Measurements from ENCODE around the gene SIK3.

GRCh38 chr11:117107701-117108590 lies 9.7 kb upstream of the SIK3 start:
- TF ChIP-seq CTCF (IDR thresholded peaks at IDR 0.05; ENCODE audit: borderline replicate concordance, extremely low read depth, low read length, poor library complexity, severe bottlenecking) (no peak), EZH2 (IDR thresholded peaks at IDR 0.05; ENCODE audit: borderline replicate concordance, low read depth, low read length, severe bottlenecking) (no peak)
